ENCODE data around the gene GNL1. TPM values are rescaled to one million over a fixed set of nuclear protein-coding genes. Genes with fewer than 3 reads are reported as not detected.

GNL1 gene
- polyA plus RNA-seq, 1 of the 3 experiments (the other 2 are of a cell fraction): 36.4 TPM

DNA sequence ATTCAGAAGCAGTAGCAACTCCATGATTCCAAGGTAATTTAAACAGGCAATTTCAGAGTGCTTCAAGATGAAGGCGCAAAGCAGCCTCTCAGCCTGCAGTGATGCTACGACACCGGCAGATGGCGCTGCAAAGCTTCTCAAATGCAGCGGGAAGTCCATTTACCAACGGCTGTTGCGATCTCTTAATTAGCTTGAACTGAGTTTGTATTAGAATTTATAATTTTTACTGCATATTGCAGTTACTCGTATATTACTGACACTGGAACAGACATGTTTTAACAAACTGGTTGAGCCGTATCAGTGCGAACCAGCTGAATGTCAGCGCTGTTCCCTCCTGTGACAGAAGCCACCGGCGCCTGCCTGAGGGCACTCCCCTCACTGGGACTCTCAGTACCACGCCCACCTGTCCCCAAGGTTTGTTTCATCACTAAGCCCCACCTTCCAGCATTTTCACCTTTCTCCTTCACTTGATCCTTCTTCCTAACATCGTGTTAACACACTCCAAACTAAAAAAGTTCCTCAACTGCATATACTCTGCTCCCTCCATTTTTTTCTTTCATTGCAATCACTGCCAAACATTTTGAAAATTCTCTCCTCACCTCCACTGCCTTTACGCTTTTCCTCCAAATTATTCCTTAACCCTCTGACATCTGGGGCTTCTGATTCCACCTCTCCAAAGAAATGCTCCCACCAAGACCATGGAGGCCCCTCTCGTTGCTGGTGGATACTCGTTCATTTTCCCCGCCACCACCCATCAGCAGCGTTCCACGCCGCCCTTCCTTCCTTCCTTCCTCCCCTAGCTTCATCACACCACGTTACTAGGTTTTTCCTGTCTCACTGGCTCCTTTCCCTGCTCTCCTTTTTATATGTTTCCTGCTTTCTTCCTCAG lies 14.5 kb downstream of the GNL1 start (continued):
- TF ChIP-seq MEF2A (IDR thresholded peaks at IDR 0.05; ENCODE audit: borderline replicate concordance, low read depth) (no peak), MXI1 (IDR thresholded peaks at IDR 0.05; ENCODE audit: low read depth, low read length) (no peak), FOSL2 (IDR thresholded peaks at IDR 0.05; ENCODE audit: borderline replicate concordance, low read depth) (no peak), EP300 (IDR thresholded peaks at IDR 0.05; ENCODE audit: borderline replicate concordance in 1 of 2, low read depth in 1 of 2, low read length in 1 of 2) (no peak), CHD2 (IDR thresholded peaks at IDR 0.05; ENCODE audit: low read length, partially characterized antibody) (no peak), GATA2 (CRISPR knock-in tag; IDR thresholded peaks at IDR 0.05) (no peak)
- TF ChIP-seq, protein P1, sequence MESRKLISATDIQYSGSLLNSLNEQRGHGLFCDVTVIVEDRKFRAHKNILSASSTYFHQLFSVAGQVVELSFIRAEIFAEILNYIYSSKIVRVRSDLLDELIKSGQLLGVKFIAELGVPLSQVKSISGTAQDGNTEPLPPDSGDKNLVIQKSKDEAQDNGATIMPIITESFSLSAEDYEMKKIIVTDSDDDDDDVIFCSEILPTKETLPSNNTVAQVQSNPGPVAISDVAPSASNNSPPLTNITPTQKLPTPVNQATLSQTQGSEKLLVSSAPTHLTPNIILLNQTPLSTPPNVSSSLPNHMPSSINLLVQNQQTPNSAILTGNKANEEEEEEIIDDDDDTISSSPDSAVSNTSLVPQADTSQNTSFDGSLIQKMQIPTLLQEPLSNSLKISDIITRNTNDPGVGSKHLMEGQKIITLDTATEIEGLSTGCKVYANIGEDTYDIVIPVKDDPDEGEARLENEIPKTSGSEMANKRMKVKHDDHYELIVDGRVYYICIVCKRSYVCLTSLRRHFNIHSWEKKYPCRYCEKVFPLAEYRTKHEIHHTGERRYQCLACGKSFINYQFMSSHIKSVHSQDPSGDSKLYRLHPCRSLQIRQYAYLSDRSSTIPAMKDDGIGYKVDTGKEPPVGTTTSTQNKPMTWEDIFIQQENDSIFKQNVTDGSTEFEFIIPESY (IDR thresholded peaks at IDR 0.05; ENCODE audit: borderline replicate concordance, low read depth): no peak
- TF ChIP-seq, protein P2, sequence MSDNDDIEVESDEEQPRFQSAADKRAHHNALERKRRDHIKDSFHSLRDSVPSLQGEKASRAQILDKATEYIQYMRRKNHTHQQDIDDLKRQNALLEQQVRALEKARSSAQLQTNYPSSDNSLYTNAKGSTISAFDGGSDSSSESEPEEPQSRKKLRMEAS (IDR thresholded peaks at IDR 0.05; ENCODE audit: low read depth): no peak

DNA sequence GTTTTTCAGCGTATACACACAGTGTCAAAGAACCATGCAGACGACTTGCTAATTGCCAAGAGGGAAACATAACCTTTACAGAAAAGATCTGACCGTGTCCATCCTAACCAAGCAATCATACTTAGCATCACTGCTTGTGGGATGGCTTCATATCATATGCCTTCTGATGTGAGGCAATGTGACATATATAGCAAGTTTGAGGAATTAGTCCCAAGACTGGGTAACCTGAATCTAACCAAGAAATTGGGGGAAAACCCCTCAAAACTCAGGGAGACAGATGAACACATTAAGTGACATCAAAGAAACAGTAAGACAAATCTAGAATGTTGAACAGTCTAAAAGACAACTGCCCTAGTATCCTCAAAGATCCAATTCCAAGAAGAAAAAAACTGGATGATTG lies 18.4 kb downstream of the GNL1 start:
- Histone ChIP-seq H3F3A (replicated peaks; ENCODE audit: insufficient read depth) (peaks cover 3% of the 10 kb centered on the region), H3K4me2 (no peak overlapping the region), H2AFZ (ENCODE audit: low read depth) (no peak overlapping the region), H3K9ac (no peak overlapping the region), H3K36me3 (replicated peaks in 1 of 2; ENCODE audit: control insufficient read depth in 1 of 2, insufficient read depth in 2 of 2, low read length in 1 of 2) (no peaks in the 10 kb centered on the region), H3K4me1 (ENCODE audit: control insufficient read depth in 1 of 2, insufficient read depth in 2 of 2, low read depth in 1 of 2, low read length in 1 of 2) (peaks cover 0 to 5% of the 10 kb centered on the region in 2 experiments; a peak in 1 of 4 replicates), H4K20me1 (ENCODE audit: insufficient read depth) (no peaks in the 10 kb centered on the region), H3K9me3 (no peaks in the 10 kb centered on the region), H3K4me3 (ENCODE audit: low read depth in 2 of 2, low read length in 1 of 2) (no peak overlapping the region), H3K9me2 (no peaks in the 10 kb centered on the region), H3K79me2 (ENCODE audit: insufficient read depth) (no peaks in the 10 kb centered on the region), H3K27me3 (ENCODE audit: insufficient read depth) (no peaks in the 10 kb centered on the region), H3K27ac (ENCODE audit: low read depth in 2 of 2, low read length in 1 of 2) (no peak overlapping the region)
- DNase-seq: no peak
- ChIA-PET POLR2A (no interaction called here), CTCF (interaction anchor here (1.3 to 1.7 kb wide), 2 partner anchors 56 to 59 kb away, joined by 4 to 6 read pairs; no protein-coding TSS in a partner anchor)
- TF ChIP-seq, protein P3, sequence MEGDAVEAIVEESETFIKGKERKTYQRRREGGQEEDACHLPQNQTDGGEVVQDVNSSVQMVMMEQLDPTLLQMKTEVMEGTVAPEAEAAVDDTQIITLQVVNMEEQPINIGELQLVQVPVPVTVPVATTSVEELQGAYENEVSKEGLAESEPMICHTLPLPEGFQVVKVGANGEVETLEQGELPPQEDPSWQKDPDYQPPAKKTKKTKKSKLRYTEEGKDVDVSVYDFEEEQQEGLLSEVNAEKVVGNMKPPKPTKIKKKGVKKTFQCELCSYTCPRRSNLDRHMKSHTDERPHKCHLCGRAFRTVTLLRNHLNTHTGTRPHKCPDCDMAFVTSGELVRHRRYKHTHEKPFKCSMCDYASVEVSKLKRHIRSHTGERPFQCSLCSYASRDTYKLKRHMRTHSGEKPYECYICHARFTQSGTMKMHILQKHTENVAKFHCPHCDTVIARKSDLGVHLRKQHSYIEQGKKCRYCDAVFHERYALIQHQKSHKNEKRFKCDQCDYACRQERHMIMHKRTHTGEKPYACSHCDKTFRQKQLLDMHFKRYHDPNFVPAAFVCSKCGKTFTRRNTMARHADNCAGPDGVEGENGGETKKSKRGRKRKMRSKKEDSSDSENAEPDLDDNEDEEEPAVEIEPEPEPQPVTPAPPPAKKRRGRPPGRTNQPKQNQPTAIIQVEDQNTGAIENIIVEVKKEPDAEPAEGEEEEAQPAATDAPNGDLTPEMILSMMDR (IDR thresholded peaks at IDR 0.05): no peak
- no peak for TF ChIP-seq POLR2AphosphoS5 (IDR thresholded peaks at IDR 0.05; ENCODE audit: low read depth, low read length)
- TF ChIP-seq GATA2 (CRISPR knock-in tag; IDR thresholded peaks at IDR 0.05): no peak
- no peak for TF ChIP-seq EP300 (IDR thresholded peaks at IDR 0.05; ENCODE audit: borderline replicate concordance in 1 of 2, low read depth in 1 of 2, low read length in 1 of 2)
- TF ChIP-seq SMC3 (IDR thresholded peaks at IDR 0.05; ENCODE audit: low read depth, low read length): no peak
- TF ChIP-seq EZH2phosphoT487 (IDR thresholded peaks at IDR 0.05; ENCODE audit: borderline replicate concordance, low read depth): no peak
- TF ChIP-seq CHD2 (IDR thresholded peaks at IDR 0.05; ENCODE audit: low read length, partially characterized antibody): no peak
- TF ChIP-seq, protein P4, sequence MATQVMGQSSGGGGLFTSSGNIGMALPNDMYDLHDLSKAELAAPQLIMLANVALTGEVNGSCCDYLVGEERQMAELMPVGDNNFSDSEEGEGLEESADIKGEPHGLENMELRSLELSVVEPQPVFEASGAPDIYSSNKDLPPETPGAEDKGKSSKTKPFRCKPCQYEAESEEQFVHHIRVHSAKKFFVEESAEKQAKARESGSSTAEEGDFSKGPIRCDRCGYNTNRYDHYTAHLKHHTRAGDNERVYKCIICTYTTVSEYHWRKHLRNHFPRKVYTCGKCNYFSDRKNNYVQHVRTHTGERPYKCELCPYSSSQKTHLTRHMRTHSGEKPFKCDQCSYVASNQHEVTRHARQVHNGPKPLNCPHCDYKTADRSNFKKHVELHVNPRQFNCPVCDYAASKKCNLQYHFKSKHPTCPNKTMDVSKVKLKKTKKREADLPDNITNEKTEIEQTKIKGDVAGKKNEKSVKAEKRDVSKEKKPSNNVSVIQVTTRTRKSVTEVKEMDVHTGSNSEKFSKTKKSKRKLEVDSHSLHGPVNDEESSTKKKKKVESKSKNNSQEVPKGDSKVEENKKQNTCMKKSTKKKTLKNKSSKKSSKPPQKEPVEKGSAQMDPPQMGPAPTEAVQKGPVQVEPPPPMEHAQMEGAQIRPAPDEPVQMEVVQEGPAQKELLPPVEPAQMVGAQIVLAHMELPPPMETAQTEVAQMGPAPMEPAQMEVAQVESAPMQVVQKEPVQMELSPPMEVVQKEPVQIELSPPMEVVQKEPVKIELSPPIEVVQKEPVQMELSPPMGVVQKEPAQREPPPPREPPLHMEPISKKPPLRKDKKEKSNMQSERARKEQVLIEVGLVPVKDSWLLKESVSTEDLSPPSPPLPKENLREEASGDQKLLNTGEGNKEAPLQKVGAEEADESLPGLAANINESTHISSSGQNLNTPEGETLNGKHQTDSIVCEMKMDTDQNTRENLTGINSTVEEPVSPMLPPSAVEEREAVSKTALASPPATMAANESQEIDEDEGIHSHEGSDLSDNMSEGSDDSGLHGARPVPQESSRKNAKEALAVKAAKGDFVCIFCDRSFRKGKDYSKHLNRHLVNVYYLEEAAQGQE (IDR thresholded peaks at IDR 0.05; ENCODE audit: low read depth, low read length): no peak
- TF ChIP-seq, protein P5, sequence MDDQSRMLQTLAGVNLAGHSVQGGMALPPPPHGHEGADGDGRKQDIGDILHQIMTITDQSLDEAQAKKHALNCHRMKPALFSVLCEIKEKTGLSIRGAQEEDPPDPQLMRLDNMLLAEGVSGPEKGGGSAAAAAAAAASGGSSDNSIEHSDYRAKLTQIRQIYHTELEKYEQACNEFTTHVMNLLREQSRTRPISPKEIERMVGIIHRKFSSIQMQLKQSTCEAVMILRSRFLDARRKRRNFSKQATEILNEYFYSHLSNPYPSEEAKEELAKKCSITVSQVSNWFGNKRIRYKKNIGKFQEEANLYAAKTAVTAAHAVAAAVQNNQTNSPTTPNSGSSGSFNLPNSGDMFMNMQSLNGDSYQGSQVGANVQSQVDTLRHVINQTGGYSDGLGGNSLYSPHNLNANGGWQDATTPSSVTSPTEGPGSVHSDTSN (IDR thresholded peaks at IDR 0.05): no peak
- no peak for TF ChIP-seq RAD21 (IDR thresholded peaks at IDR 0.05; ENCODE audit: low read length)
- TF ChIP-seq, protein P6, sequence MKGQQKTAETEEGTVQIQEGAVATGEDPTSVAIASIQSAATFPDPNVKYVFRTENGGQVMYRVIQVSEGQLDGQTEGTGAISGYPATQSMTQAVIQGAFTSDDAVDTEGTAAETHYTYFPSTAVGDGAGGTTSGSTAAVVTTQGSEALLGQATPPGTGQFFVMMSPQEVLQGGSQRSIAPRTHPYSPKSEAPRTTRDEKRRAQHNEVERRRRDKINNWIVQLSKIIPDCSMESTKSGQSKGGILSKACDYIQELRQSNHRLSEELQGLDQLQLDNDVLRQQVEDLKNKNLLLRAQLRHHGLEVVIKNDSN (IDR thresholded peaks at IDR 0.05; ENCODE audit: borderline replicate concordance, low read depth): no peak
- TF ChIP-seq RCOR1 (IDR thresholded peaks at IDR 0.05; ENCODE audit: low read length): no peak
- no peak for TF ChIP-seq TCF12 (IDR thresholded peaks at IDR 0.05)
- WGBS (ENCODE audit: low lambda C conversion rate): 71% methylated on average over 3 of the region's 3 CpGs

Measured in SK-N-SH (cell line).